GM12878 (cell line): ENCODE results near the gene MAN2A2. TPM values are rescaled to one million over a fixed set of nuclear protein-coding genes. Genes with fewer than 3 reads are reported as not detected.

Experiments used
- BACH1 ChIP-seq: fragments of 450-650 bp; IDR thresholded peaks from 2 replicates; pipeline ENCODE4 v1.6.1; 2017; ENCODE audit warnings: mild to moderate bottlenecking, borderline replicate concordance
- EP300 ChIP-seq, 2 experiments: fragments of 150-350 bp in 1 of 2; IDR thresholded peaks; 2 replicates each; pipeline ENCODE4 v1.6.1; 2011 to 2012; ENCODE audit warnings: low read depth in 2 of 2, low read length in 2 of 2, borderline replicate concordance in 1 of 2, improper control_type of control experiment in 1 of 2, inconsistent platforms in 1 of 2; ENCODE audit not compliant: control insufficient read depth in 1 of 2
- EZH2 ChIP-seq: IDR thresholded peaks from 2 replicates; pipeline ENCODE4 v1.6.1; 2012; ENCODE audit warnings: low read depth, mild to moderate bottlenecking, control low read depth, inconsistent platforms, low read length, borderline replicate concordance; ENCODE audit not compliant: control insufficient read depth
- REST ChIP-seq: IDR thresholded peaks from 2 replicates; pipeline ENCODE4 v1.6.1; 2012; ENCODE audit warnings: mild to moderate bottlenecking, low read depth, low read length
- WRNIP1 ChIP-seq: IDR thresholded peaks from 2 replicates; pipeline ENCODE4 v1.6.1; 2011; ENCODE audit warnings: low read depth, low read length, improper control_type of control experiment, borderline replicate concordance
- ZNF687 ChIP-seq: fragments of 450-650 bp; IDR thresholded peaks from 2 replicates; pipeline ENCODE4 v1.6.1; 2017; ENCODE audit warnings: mild to moderate bottlenecking, moderate library complexity
- polyA plus RNA-seq, 11 experiments: library from polyadenylated mRNA; depleted of rRNA in 4 of 11; unstranded in 6 of 11; stranded (reverse) in 5 of 11; fragments of >200 nt; fragmentation: Nextera tagmentation in 4 of 11; fragmentation: Illumina TruSeq in 1 of 11; extraction: Ambion mirVana in 4 of 11; extraction: Trizol in 1 of 11; gene quantifications; 1 replicate in 1 of 11; 2 replicates in 10 of 11; pipeline versions ENCODE4 v1.2.1 to v1.2.3, GENCODE V29; 2011 to 2016; ENCODE audit warnings: inconsistent platforms in 2 of 11, missing spikeins in 2 of 11, low read depth in 1 of 11
- small RNA-seq: library from RNA; depleted of rRNA; stranded (forward); fragments of <200 nt; gene quantifications from one replicate; pipeline ENCODE3, GENCODE V24; 2014
- total RNA-seq, 4 experiments: library from RNA; depleted of rRNA in 3 of 4; stranded (reverse); fragments of >200 nt in 3 of 4; fragmentation: Illumina TruSeq in 1 of 4; extraction: Trizol in 1 of 4; gene quantifications; 2 replicates each; pipeline versions ENCODE4 v1.2.1 to v1.2.3, GENCODE V29; 2013 to 2021

MAN2A2 gene
- total and polyA plus RNA-seq, 10 of the 15 experiments (the other 5 are each of a cell fraction or from before 2014, with no cell fraction given), result 4.2 to 79.4 (median 23.2) TPM

- no peak for TF ChIP-seq ZNF687
- no peak for TF ChIP-seq WRNIP1
- no peak for TF ChIP-seq EZH2
- TF ChIP-seq EP300 (IDR thresholded peaks at IDR 0.05; ENCODE audit: borderline replicate concordance in 1 of 2, control insufficient read depth in 1 of 2, low read depth in 2 of 2, low read length in 2 of 2), result no peak
- no peak for TF ChIP-seq REST
- TF ChIP-seq BACH1, result no peak
Measured at GRCh38 chr15:90972133-90972532, 69.0 kb downstream of the MAN2A2 start (continued).

Small RNA genes lying within 50 kb of the gene (small RNA-seq; reads per million reads assigned to genes)
- not detected for gene RN7SL363P

Other genes starting within 250 kb of the MAN2A2 start
Only the 7 nearest of the 9 such genes appear.
- gene FURIN, start 34.7 kb upstream of the MAN2A2 start, total RNA-seq (2014; rRNA removed), result 20.8 and 24.5 TPM in 2 replicates
- gene FURIN, start 34.7 kb upstream of the MAN2A2 start, total RNA-seq (2014; rRNA removed; fragmentation: Illumina TruSeq; extraction: Trizol), result 9.9 and 11.2 TPM in 2 replicates
- gene FURIN, start 34.7 kb upstream of the MAN2A2 start, total RNA-seq (2021), result 36.9 and 39.9 TPM in 2 replicates
- gene FURIN, start 34.7 kb upstream of the MAN2A2 start, polyA plus RNA-seq (2011; rRNA removed), result 1.9 and 5.6 TPM in 2 replicates
- gene FURIN, start 34.7 kb upstream of the MAN2A2 start, polyA plus RNA-seq (2014; fragmentation: Illumina TruSeq; extraction: Trizol), result 3.3 and 10.1 TPM in 2 replicates
- 1 to 10 TPM in 1 of 2 experiments, under 1 TPM in 1; 0.47 to 1.3 TPM for gene FURIN, start 34.7 kb upstream of the MAN2A2 start, polyA plus RNA-seq (2014; fragmentation: Nextera tagmentation; extraction: Ambion mirVana)
- 23.2 and 26.3 TPM in 2 replicates for gene FURIN, start 34.7 kb upstream of the MAN2A2 start, polyA plus RNA-seq (2014; rRNA removed)
- 1 to 10 TPM; 5.6 to 5.9 TPM for gene FURIN, start 34.7 kb upstream of the MAN2A2 start, polyA plus RNA-seq (2016; fragmentation: Nextera tagmentation; extraction: Ambion mirVana)
- 19.5 and 21.7 TPM in 2 replicates for gene FES, start 18.8 kb upstream of the MAN2A2 start, total RNA-seq (2014; rRNA removed)
- 6.1 and 7.0 TPM in 2 replicates for gene FES, start 18.8 kb upstream of the MAN2A2 start, total RNA-seq (2014; rRNA removed; fragmentation: Illumina TruSeq; extraction: Trizol)
- gene FES, start 18.8 kb upstream of the MAN2A2 start, total RNA-seq (2021), result 17.7 and 23.9 TPM in 2 replicates
- gene FES, start 18.8 kb upstream of the MAN2A2 start, polyA plus RNA-seq (2011; rRNA removed), result 0.07 and 0.09 TPM in 2 replicates
- 0.60 and 3.8 TPM in 2 replicates for gene FES, start 18.8 kb upstream of the MAN2A2 start, polyA plus RNA-seq (2014; fragmentation: Illumina TruSeq; extraction: Trizol)
- gene FES, start 18.8 kb upstream of the MAN2A2 start, polyA plus RNA-seq (2014; fragmentation: Nextera tagmentation; extraction: Ambion mirVana), result 1 to 10 TPM in 1 of 2 experiments, under 1 TPM in 1; 0.56 to 1.0 TPM
- gene FES, start 18.8 kb upstream of the MAN2A2 start, polyA plus RNA-seq (2014; rRNA removed), result 14.6 and 20.6 TPM in 2 replicates
- 10 to 100 TPM; 12.7 to 16.1 TPM for gene FES, start 18.8 kb upstream of the MAN2A2 start, polyA plus RNA-seq (2016; fragmentation: Nextera tagmentation; extraction: Ambion mirVana)
- gene HDDC3, start 29.2 kb downstream of the MAN2A2 start, total RNA-seq (2014; rRNA removed), result 25.7 and 27.7 TPM in 2 replicates
- gene HDDC3, start 29.2 kb downstream of the MAN2A2 start, total RNA-seq (2014; rRNA removed; fragmentation: Illumina TruSeq; extraction: Trizol), result 19.9 and 21.0 TPM in 2 replicates
- gene HDDC3, start 29.2 kb downstream of the MAN2A2 start, total RNA-seq (2021), result 20.3 and 24.6 TPM in 2 replicates
- gene HDDC3, start 29.2 kb downstream of the MAN2A2 start, polyA plus RNA-seq (2011; rRNA removed), result 15.2 and 19.3 TPM in 2 replicates
- gene HDDC3, start 29.2 kb downstream of the MAN2A2 start, polyA plus RNA-seq (2014; fragmentation: Illumina TruSeq; extraction: Trizol), result 22.2 and 25.7 TPM in 2 replicates
- gene HDDC3, start 29.2 kb downstream of the MAN2A2 start, polyA plus RNA-seq (2014; fragmentation: Nextera tagmentation; extraction: Ambion mirVana), result 1 to 10 TPM; 5.6 to 9.0 TPM
- gene HDDC3, start 29.2 kb downstream of the MAN2A2 start, polyA plus RNA-seq (2014; rRNA removed), result 30.4 and 32.2 TPM in 2 replicates
- gene HDDC3, start 29.2 kb downstream of the MAN2A2 start, polyA plus RNA-seq (2016; fragmentation: Nextera tagmentation; extraction: Ambion mirVana), result 10 to 100 TPM; 35.9 to 39.5 TPM
- 31.6 and 40.4 TPM in 2 replicates for gene UNC45A, start 32.0 kb downstream of the MAN2A2 start, total RNA-seq (2014; rRNA removed)
- gene UNC45A, start 32.0 kb downstream of the MAN2A2 start, total RNA-seq (2014; rRNA removed; fragmentation: Illumina TruSeq; extraction: Trizol), result 21.3 TPM in 2 replicates
- 56.3 and 58.9 TPM in 2 replicates for gene UNC45A, start 32.0 kb downstream of the MAN2A2 start, total RNA-seq (2021)
- 24.2 and 40.5 TPM in 2 replicates for gene UNC45A, start 32.0 kb downstream of the MAN2A2 start, polyA plus RNA-seq (2011; rRNA removed)
- 12.6 and 22.1 TPM in 2 replicates for gene UNC45A, start 32.0 kb downstream of the MAN2A2 start, polyA plus RNA-seq (2014; fragmentation: Illumina TruSeq; extraction: Trizol)
- gene UNC45A, start 32.0 kb downstream of the MAN2A2 start, polyA plus RNA-seq (2014; fragmentation: Nextera tagmentation; extraction: Ambion mirVana), result 10 to 100 TPM; 10.3 to 19.8 TPM
- 44.5 and 48.8 TPM in 2 replicates for gene UNC45A, start 32.0 kb downstream of the MAN2A2 start, polyA plus RNA-seq (2014; rRNA removed)
- gene UNC45A, start 32.0 kb downstream of the MAN2A2 start, polyA plus RNA-seq (2016; fragmentation: Nextera tagmentation; extraction: Ambion mirVana), result 10 to 100 TPM; 56.6 to 57.8 TPM
- gene RCCD1, start 51.6 kb downstream of the MAN2A2 start, total RNA-seq (2014; rRNA removed), result 19.5 and 19.7 TPM in 2 replicates
- 10.0 and 10.6 TPM in 2 replicates for gene RCCD1, start 51.6 kb downstream of the MAN2A2 start, total RNA-seq (2014; rRNA removed; fragmentation: Illumina TruSeq; extraction: Trizol)
- gene RCCD1, start 51.6 kb downstream of the MAN2A2 start, total RNA-seq (2021), result 23.5 and 25.6 TPM in 2 replicates
- 19.1 and 22.1 TPM in 2 replicates for gene RCCD1, start 51.6 kb downstream of the MAN2A2 start, polyA plus RNA-seq (2011; rRNA removed)
- gene RCCD1, start 51.6 kb downstream of the MAN2A2 start, polyA plus RNA-seq (2014; fragmentation: Illumina TruSeq; extraction: Trizol), result 10.7 and 11.5 TPM in 2 replicates
- 1 to 10 TPM; 5.2 to 8.0 TPM for gene RCCD1, start 51.6 kb downstream of the MAN2A2 start, polyA plus RNA-seq (2014; fragmentation: Nextera tagmentation; extraction: Ambion mirVana)
- gene RCCD1, start 51.6 kb downstream of the MAN2A2 start, polyA plus RNA-seq (2014; rRNA removed), result 27.3 and 27.4 TPM in 2 replicates
- 10 to 100 TPM; 29.5 to 30.4 TPM for gene RCCD1, start 51.6 kb downstream of the MAN2A2 start, polyA plus RNA-seq (2016; fragmentation: Nextera tagmentation; extraction: Ambion mirVana)
- 139 and 158 TPM in 2 replicates for gene PRC1, start 91.2 kb downstream of the MAN2A2 start, total RNA-seq (2014; rRNA removed)
- gene PRC1, start 91.2 kb downstream of the MAN2A2 start, total RNA-seq (2014; rRNA removed; fragmentation: Illumina TruSeq; extraction: Trizol), result 150 and 156 TPM in 2 replicates
- gene PRC1, start 91.2 kb downstream of the MAN2A2 start, total RNA-seq (2021), result 108 and 113 TPM in 2 replicates
- gene PRC1, start 91.2 kb downstream of the MAN2A2 start, polyA plus RNA-seq (2011; rRNA removed), result 241 and 262 TPM in 2 replicates
- 161 and 192 TPM in 2 replicates for gene PRC1, start 91.2 kb downstream of the MAN2A2 start, polyA plus RNA-seq (2014; fragmentation: Illumina TruSeq; extraction: Trizol)
- gene PRC1, start 91.2 kb downstream of the MAN2A2 start, polyA plus RNA-seq (2014; fragmentation: Nextera tagmentation; extraction: Ambion mirVana), result 100 to 1,000 TPM; 100 to 130 TPM
- gene PRC1, start 91.2 kb downstream of the MAN2A2 start, polyA plus RNA-seq (2014; rRNA removed), result 118 and 133 TPM in 2 replicates
- gene PRC1, start 91.2 kb downstream of the MAN2A2 start, polyA plus RNA-seq (2016; fragmentation: Nextera tagmentation; extraction: Ambion mirVana), result 100 to 1,000 TPM; 109 to 110 TPM
- 10.1 and 11.4 TPM in 2 replicates for gene VPS33B, start 119.3 kb downstream of the MAN2A2 start, total RNA-seq (2014; rRNA removed)
- gene VPS33B, start 119.3 kb downstream of the MAN2A2 start, total RNA-seq (2014; rRNA removed; fragmentation: Illumina TruSeq; extraction: Trizol), result 12.4 and 13.6 TPM in 2 replicates
- gene VPS33B, start 119.3 kb downstream of the MAN2A2 start, total RNA-seq (2021), result 19.8 and 20.0 TPM in 2 replicates
- gene VPS33B, start 119.3 kb downstream of the MAN2A2 start, polyA plus RNA-seq (2011; rRNA removed), result 19.9 and 21.5 TPM in 2 replicates
- gene VPS33B, start 119.3 kb downstream of the MAN2A2 start, polyA plus RNA-seq (2014; fragmentation: Illumina TruSeq; extraction: Trizol), result 11.5 and 12.7 TPM in 2 replicates
- 10 to 100 TPM; 11.8 to 18.6 TPM for gene VPS33B, start 119.3 kb downstream of the MAN2A2 start, polyA plus RNA-seq (2014; fragmentation: Nextera tagmentation; extraction: Ambion mirVana)
- gene VPS33B, start 119.3 kb downstream of the MAN2A2 start, polyA plus RNA-seq (2014; rRNA removed), result 12.1 and 14.7 TPM in 2 replicates
- 10 to 100 TPM; 15.7 to 18.3 TPM for gene VPS33B, start 119.3 kb downstream of the MAN2A2 start, polyA plus RNA-seq (2016; fragmentation: Nextera tagmentation; extraction: Ambion mirVana)